WTC11 (cell line): ENCODE data around the gene GBP7. TPM values are rescaled to one million over a fixed set of nuclear protein-coding genes. Genes with fewer than 3 reads are reported as not detected.

Experiments used
- ATAC-seq: fragments of 200-7000 bp; cut with Tn5 transposase; 2 replicates; pipeline ENCODE4 v1.10.0; 2021; ENCODE audit warnings: mild to moderate bottlenecking, moderate library complexity
- CTCF ChIA-PET: fragments of 300-600 bp; sonication (Branson Sonifier 250); formaldehyde crosslinking; loops from one replicate; lab custom pipeline; 2021; ENCODE audit warnings: antibody characterized with exemption; lab: Charles Lee
- POLR2A ChIA-PET: fragments of 350-600 bp; sonication (Branson Sonifier 250); formaldehyde crosslinking; loops from one replicate; lab custom pipeline; 2021; ENCODE audit warnings: antibody characterized with exemption; lab: Charles Lee
- DNase-seq: peaks from one replicate; pipeline ENCODE4 v3.0.0; 2021; ENCODE audit warnings: low spot score
- H3K27ac Mint-ChIP-seq: 2 replicates; pipeline ENCODE4 v1.8.0; 2021; ENCODE audit warnings: mixed read lengths
- H3K27me3 Mint-ChIP-seq: 2 replicates; pipeline ENCODE4 v1.8.0; 2021; ENCODE audit warnings: low read depth, mild to moderate bottlenecking, moderate library complexity, mixed read lengths
- H3K36me3 Mint-ChIP-seq: 2 replicates; pipeline ENCODE4 v1.8.0; 2021; ENCODE audit warnings: mixed read lengths
- H3K4me1 Mint-ChIP-seq: 2 replicates; pipeline ENCODE4 v1.8.0; 2022; ENCODE audit warnings: mixed read lengths
- H3K4me3 Mint-ChIP-seq: 2 replicates; pipeline ENCODE4 v1.8.0; 2021; ENCODE audit warnings: mild to moderate bottlenecking, moderate library complexity, mixed read lengths
- H3K9me3 Mint-ChIP-seq: 2 replicates; pipeline ENCODE4 v1.8.0; 2021; ENCODE audit warnings: mixed read lengths
- ELF4 ChIP-seq: sonication (generic); formaldehyde crosslinking; IDR thresholded peaks from 2 replicates; pipeline ENCODE4 v1.8.1; 2022; ENCODE audit warnings: low read depth, mild to moderate bottlenecking, moderate library complexity, missing genetic modification reagents
- ETV6 ChIP-seq: sonication (generic); formaldehyde crosslinking; IDR thresholded peaks from 2 replicates; pipeline ENCODE4 v1.8.1; 2022; ENCODE audit warnings: mild to moderate bottlenecking, missing genetic modification reagents
- MYBL2 ChIP-seq: sonication (generic); formaldehyde crosslinking; IDR thresholded peaks from 2 replicates; pipeline ENCODE4 v1.8.1; 2023; ENCODE audit warnings: mild to moderate bottlenecking, moderate library complexity, missing genetic modification reagents
- NFATC4 ChIP-seq: fragments of 250-450 bp; sonication (Bioruptor Pico); IDR thresholded peaks from 2 replicates; pipeline ENCODE4 v1.9.0; 2021; ENCODE audit warnings: mild to moderate bottlenecking
- SMAD4 ChIP-seq: sonication (generic); formaldehyde crosslinking; IDR thresholded peaks from 2 replicates; pipeline ENCODE4 v1.8.0; 2022; ENCODE audit warnings: mild to moderate bottlenecking, missing genetic modification reagents
- TCF7 ChIP-seq: sonication (generic); formaldehyde crosslinking; IDR thresholded peaks from 2 replicates; pipeline ENCODE4 v1.8.0; 2022; ENCODE audit warnings: mild to moderate bottlenecking, low read depth, missing genetic modification reagents, moderate library complexity
- total RNA-seq: library from RNA; stranded (reverse); gene quantifications from 3 replicates; pipeline ENCODE4 v1.2.3, GENCODE V29; 2021
- TF ChIP-seq, protein P1 (sequence below): sonication (generic); formaldehyde crosslinking; IDR thresholded peaks from 2 replicates; pipeline ENCODE4 v1.8.1; 2022; ENCODE audit warnings: low read depth, missing genetic modification reagents, borderline replicate concordance
- TF ChIP-seq, protein P2 (sequence below): sonication (generic); formaldehyde crosslinking; IDR thresholded peaks from 2 replicates; pipeline ENCODE4 v1.8.1; 2022; ENCODE audit warnings: mild to moderate bottlenecking, missing genetic modification reagents, moderate library complexity, borderline replicate concordance
- TF ChIP-seq, protein P3 (sequence below): sonication (generic); formaldehyde crosslinking; IDR thresholded peaks from 2 replicates; pipeline ENCODE4 v1.8.1; 2023; ENCODE audit warnings: mild to moderate bottlenecking, missing genetic modification reagents, moderate library complexity
- TF ChIP-seq, protein P4 (sequence below): fragments of 200-600 bp; IDR thresholded peaks from 2 replicates; pipeline ENCODE4 v1.8.0; 2022; ENCODE audit warnings: antibody characterized with exemption

GBP7 gene
- total RNA-seq, 1 experiment from 2014 or later: not detected

DNA sequence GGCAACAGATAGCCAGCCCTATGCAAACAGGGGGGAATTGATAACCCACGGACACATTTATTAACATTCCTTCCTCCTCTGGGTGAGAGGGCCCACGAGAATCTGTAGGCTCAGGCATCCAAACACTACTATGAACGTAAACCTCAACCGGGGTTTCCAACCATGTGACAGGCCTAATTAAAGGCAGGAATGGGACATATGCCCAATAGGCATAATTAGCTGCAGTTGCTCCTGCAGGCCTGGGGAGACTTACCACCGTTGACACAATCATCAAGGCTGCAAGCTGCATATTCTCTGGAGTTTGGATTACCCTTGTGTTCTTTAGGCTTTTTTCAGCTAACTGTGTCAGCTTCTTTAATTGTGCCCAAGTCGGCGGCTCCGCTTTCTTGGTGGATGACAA is 88.6 kb downstream of the GBP7 start (continued):
- TF ChIP-seq, protein P1, sequence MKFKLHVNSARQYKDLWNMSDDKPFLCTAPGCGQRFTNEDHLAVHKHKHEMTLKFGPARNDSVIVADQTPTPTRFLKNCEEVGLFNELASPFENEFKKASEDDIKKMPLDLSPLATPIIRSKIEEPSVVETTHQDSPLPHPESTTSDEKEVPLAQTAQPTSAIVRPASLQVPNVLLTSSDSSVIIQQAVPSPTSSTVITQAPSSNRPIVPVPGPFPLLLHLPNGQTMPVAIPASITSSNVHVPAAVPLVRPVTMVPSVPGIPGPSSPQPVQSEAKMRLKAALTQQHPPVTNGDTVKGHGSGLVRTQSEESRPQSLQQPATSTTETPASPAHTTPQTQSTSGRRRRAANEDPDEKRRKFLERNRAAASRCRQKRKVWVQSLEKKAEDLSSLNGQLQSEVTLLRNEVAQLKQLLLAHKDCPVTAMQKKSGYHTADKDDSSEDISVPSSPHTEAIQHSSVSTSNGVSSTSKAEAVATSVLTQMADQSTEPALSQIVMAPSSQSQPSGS (CRISPR knock-in tag): no peak
- TF ChIP-seq ETV6 (CRISPR knock-in tag) (no peak), TCF7 (no peak), SMAD4 (no peak), NFATC4 (CRISPR knock-in tag) (no peak), ELF4 (CRISPR knock-in tag) (no peak)
- TF ChIP-seq, protein P2, sequence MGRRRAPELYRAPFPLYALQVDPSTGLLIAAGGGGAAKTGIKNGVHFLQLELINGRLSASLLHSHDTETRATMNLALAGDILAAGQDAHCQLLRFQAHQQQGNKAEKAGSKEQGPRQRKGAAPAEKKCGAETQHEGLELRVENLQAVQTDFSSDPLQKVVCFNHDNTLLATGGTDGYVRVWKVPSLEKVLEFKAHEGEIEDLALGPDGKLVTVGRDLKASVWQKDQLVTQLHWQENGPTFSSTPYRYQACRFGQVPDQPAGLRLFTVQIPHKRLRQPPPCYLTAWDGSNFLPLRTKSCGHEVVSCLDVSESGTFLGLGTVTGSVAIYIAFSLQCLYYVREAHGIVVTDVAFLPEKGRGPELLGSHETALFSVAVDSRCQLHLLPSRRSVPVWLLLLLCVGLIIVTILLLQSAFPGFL (CRISPR knock-in tag): no peak
- TF ChIP-seq, protein P3, sequence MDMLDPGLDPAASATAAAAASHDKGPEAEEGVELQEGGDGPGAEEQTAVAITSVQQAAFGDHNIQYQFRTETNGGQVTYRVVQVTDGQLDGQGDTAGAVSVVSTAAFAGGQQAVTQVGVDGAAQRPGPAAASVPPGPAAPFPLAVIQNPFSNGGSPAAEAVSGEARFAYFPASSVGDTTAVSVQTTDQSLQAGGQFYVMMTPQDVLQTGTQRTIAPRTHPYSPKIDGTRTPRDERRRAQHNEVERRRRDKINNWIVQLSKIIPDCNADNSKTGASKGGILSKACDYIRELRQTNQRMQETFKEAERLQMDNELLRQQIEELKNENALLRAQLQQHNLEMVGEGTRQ: no peak
- TF ChIP-seq, all 79 proteins: peak for 0

DNA sequence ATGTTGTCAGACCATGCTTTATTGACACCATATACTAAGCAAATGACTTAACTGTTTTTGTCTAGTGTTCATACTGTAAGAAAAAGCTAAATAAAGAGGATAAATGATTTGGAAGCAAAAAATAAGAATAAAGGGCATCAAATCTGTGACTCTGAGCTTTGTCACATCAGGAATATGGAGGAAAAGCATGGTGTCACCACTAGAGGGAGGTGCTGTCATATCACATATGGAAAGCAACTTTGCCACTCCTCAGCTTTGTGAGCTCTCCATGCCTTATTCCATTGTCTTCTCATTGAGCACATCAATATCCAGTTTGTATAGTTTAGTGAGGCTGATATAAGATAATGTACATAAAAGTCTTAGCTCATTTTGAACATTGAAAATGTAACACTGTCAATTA is 90.0 kb downstream of the GBP7 start:
- TF ChIP-seq, protein P4, sequence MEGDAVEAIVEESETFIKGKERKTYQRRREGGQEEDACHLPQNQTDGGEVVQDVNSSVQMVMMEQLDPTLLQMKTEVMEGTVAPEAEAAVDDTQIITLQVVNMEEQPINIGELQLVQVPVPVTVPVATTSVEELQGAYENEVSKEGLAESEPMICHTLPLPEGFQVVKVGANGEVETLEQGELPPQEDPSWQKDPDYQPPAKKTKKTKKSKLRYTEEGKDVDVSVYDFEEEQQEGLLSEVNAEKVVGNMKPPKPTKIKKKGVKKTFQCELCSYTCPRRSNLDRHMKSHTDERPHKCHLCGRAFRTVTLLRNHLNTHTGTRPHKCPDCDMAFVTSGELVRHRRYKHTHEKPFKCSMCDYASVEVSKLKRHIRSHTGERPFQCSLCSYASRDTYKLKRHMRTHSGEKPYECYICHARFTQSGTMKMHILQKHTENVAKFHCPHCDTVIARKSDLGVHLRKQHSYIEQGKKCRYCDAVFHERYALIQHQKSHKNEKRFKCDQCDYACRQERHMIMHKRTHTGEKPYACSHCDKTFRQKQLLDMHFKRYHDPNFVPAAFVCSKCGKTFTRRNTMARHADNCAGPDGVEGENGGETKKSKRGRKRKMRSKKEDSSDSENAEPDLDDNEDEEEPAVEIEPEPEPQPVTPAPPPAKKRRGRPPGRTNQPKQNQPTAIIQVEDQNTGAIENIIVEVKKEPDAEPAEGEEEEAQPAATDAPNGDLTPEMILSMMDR: peak; percentile 72
- TF ChIP-seq MYBL2 (CRISPR knock-in tag): no peak
- H3K4me1 Mint-ChIP-seq: peaks cover 16% of the 10 kb centered on the region
- no peaks in the 10 kb centered on the region for H3K27me3 Mint-ChIP-seq
- ChIA-PET CTCF (interaction anchor here (0.5 to 1.2 kb wide), 44 partner anchors 13 to 1506 kb away, joined by 3 to 43 read pairs (median 4); partner anchors contain the start of genes GBP2, GBP4, GBP5 and GBP6), POLR2A (no interaction called here)
- no peak overlapping the region for H3K27ac Mint-ChIP-seq
- DNase-seq (peak; percentile 54), ATAC-seq (peak; percentile 81)
- peaks cover 13% of the 10 kb centered on the region for H3K9me3 Mint-ChIP-seq
- H3K36me3 Mint-ChIP-seq: peaks cover 5% of the 10 kb centered on the region
- no peak overlapping the region for H3K4me3 Mint-ChIP-seq

Other genes starting within 250 kb of the GBP7 start
- 34.6 to 37.0 TPM (median 36.2 TPM) in 3 replicates for gene KYAT3, start 183.4 kb downstream of the GBP7 start, total RNA-seq
- 22.0 to 25.9 TPM (median 24.0 TPM) in 3 replicates for gene RBMXL1, start 183.4 kb downstream of the GBP7 start, total RNA-seq
- 0.18 TPM in 2 of 3 replicates, not detected in the other for gene GBP3, start 153.1 kb downstream of the GBP7 start, total RNA-seq
- 0.20 to 0.44 TPM in 2 of 3 replicates, not detected in the other for gene GBP1, start 110.8 kb downstream of the GBP7 start, total RNA-seq
- 0.24 to 0.69 TPM (median 0.46 TPM) in 3 replicates for gene GBP2, start 49.9 kb downstream of the GBP7 start, total RNA-seq
- 0.05 to 0.09 TPM (median 0.09 TPM) in 3 replicates for gene GBP4, start 22.9 kb upstream of the GBP7 start, total RNA-seq
- gene GBP5, start 96.9 kb upstream of the GBP7 start, total RNA-seq: 0.17 to 0.25 TPM (median 0.23 TPM) in 3 replicates
- gene GBP6, start 188.1 kb upstream of the GBP7 start, total RNA-seq: not detected in 3 replicates